ENCODE results near the gene PACC1.

DNA sequence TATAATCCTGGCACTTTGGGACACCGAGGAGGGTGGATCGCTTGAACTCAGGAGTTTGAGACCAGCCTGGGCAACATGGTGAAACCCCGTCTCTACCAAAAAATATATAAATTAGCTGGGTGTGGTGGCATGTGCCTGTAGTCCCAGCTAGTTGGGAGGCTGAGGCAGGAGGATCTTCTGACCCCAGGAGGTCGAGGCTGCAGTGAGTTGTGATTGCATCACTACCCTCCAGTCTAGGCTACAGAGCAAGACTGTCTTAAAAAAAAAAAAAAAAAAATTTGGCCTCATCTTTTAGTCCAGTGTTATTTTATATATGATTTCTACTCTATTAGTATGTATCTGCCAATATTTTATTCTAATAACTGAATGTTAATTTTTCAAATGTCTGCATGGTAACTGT is 69.8 kb downstream of the PACC1 start:
- TF ChIP-seq, protein P1, sequence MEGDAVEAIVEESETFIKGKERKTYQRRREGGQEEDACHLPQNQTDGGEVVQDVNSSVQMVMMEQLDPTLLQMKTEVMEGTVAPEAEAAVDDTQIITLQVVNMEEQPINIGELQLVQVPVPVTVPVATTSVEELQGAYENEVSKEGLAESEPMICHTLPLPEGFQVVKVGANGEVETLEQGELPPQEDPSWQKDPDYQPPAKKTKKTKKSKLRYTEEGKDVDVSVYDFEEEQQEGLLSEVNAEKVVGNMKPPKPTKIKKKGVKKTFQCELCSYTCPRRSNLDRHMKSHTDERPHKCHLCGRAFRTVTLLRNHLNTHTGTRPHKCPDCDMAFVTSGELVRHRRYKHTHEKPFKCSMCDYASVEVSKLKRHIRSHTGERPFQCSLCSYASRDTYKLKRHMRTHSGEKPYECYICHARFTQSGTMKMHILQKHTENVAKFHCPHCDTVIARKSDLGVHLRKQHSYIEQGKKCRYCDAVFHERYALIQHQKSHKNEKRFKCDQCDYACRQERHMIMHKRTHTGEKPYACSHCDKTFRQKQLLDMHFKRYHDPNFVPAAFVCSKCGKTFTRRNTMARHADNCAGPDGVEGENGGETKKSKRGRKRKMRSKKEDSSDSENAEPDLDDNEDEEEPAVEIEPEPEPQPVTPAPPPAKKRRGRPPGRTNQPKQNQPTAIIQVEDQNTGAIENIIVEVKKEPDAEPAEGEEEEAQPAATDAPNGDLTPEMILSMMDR (IDR thresholded peaks at IDR 0.05) = no peak
- TF ChIP-seq POLR2A (IDR thresholded peaks at IDR 0.05) = no peak

Measured in body of pancreas (tissue), 4 donors.